Activated T-cell treated with anti-CD3 and anti-CD28 coated beads for 4 hours (primary cell): ENCODE data around the gene EML2.

ENCODE experiments used
- DNase-seq: peaks from one replicate; pipeline ENCODE4 v3.0.0-alpha.2; 2020

EML2 gene

DNA sequence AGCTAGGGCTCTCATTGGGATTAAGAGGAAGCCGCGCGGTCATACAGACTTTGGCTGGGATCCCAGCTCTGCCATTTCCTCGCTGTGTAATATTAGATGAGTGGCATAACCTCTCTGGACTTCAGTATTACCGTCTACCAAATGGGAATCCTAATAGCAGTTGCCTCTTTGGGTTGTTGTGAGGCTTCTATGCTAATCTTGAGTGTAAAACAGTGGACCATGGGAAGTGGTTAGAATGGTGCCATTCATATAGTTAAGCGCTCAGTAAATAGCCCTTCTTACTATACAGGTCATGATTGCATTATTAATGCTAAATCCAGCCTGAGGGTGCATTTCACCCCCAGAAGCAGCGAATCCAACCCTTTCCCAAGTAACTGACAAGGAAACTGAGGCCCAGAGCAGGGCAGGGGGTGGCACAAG is 54.0 kb downstream of the EML2 start:
- DNase-seq, result no peak

- peak; percentile 99 for DNase-seq
These were observed 54.7 kb downstream of the EML2 start, which contains the start of gene OPA3 for GRCh38 chr19:45584332-45585157. TSS of gene OPA3 (minus strand) at chr19:45584802. CDS start at chr19:45584764, 38 bp downstream.

GRCh38 chr19:45581576-45581975 is 57.6 kb downstream of the EML2 start:
- no peak for DNase-seq

DNA sequence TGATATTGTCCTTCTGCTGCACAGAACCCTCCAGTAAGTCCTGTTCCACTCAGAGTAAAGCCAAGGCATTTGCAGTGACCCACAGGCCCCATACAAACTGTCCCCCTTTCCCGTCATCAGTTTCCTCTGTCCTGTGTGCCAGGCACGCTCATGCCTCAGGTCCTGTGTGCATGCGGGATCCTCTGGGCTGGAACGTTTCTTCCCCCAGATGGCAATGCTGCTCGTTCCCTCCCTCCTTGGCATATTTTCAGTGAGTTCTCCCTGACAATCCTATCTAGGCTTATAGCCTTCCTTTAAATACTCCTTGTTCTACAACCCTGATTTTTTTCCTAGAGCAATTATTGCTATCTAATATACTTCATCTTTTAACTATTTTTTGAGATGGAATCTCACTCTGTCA is 60.3 kb downstream of the EML2 start:
- DNase-seq, result no peak

- no peak for DNase-seq
These were observed 61.9 kb downstream of the EML2 start for GRCh38 chr19:45577111-45577905.

DNA sequence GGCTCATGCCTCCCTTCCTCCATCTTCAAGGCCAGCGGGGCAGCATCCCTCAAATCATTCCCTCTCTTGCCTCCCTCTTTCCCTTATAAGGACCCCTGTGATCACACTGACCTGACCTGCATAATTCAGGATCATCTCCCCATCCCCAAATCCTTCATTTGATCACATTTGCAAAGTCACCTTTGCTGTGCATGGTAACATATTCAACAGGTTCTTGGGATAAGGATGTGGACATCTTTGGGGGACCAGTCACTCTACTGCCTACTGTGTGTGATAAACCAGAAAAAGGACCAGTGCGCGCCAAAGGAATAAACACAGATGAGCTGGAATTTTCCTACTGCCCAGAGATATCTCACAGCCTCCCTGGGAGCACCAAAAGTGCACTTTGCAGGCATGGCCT is 62.5 kb downstream of the EML2 start:
- no peak for DNase-seq

GRCh38 chr19:45575216-45575615 is 64.0 kb downstream of the EML2 start:
- DNase-seq, result no peak

DNA sequence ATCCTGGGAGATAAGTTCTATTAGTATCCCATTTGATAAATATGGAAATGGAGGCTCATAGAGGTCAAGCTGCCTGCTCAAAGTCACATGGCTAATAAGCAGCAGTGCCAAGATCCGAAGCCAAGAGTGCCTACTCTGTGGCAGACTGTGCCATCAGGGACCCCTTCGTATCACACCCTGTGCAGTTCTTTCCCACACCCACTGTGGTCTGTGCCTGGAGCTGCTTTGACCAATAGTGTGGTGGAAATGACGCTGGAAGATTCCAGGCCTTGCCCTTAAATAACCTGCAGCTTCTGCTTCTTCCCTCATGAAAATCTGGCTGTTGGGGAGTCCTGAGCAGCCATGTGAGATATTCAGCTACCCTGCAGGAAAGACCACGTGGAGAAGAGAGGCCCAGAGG is 64.7 kb downstream of the EML2 start:
- no peak for DNase-seq

DNA sequence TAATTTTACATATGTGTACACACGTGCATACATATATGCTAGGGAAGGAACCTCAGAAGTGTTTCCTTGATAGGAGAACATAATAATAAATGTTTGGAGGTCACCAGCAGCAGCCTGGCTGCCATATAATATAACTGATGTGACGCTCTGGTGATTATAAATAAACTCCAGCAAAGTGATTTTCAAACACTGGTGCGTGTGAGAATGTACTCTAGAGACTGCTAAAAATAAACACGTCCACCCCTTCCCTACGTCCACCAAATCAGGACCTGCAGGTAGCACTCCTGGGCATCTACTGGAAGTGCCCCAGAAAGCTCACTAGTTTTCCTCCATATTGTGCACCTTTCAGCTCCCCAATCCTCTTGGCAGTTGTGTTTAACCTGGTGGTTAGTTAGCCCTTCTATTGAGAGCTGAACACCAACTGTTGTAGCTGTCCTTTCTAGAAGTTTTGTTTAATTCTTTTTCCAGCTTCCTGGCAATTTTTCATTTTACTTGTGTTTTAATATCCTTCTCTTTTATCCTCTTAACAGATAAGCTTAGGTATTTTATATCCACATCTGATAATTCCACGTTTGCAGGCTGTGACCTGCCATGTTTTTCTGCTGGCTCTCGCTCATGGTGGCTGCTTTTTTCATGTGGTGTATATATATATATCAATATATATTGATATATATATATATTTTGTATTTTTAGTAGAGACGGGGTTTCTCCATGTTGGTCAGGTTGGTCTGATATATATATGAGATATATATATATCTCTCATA is 67.6 kb downstream of the EML2 start:
- DNase-seq, result no peak

DNA sequence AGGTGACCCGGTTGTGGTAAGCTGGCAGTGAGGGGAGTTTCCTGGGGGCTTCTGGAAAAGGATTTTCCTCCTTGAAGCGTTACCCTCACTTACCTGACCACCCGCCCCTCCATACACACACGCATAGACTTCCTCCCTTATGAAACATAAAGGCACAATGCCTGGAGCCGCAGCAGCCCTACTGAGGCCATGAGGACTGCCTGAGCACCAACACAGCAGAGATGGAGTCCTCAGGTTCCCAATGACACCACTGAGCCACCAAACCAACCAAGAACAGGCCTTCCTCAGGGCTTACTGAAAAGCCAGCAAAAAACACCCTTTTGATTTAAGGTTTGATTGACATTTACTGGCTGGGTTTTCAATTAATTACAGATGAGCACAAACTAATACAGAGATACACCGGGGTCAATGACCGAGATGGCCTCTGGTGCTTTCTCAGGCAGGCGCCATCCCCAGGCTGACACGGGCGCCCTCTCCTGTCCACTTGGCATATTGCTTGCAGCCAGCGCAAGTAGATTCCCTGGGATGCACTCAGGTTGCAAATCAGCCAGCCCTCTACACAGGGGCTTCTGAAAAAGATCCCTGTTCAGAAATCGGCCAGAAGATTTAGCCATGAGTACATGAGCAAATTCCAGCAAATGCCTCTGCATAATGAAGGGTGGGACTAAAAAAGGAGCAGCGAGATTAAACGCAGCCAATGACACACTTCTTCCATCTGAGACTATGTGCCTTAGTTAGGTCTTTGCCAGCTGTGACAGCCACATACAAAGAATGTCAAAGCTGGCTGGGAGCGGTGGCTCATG is 69.4 kb downstream of the EML2 start:
- DNase-seq, result peak; percentile 35

GRCh38 chr19:45568732-45569131 is 70.5 kb downstream of the EML2 start:
- no peak for DNase-seq

DNA sequence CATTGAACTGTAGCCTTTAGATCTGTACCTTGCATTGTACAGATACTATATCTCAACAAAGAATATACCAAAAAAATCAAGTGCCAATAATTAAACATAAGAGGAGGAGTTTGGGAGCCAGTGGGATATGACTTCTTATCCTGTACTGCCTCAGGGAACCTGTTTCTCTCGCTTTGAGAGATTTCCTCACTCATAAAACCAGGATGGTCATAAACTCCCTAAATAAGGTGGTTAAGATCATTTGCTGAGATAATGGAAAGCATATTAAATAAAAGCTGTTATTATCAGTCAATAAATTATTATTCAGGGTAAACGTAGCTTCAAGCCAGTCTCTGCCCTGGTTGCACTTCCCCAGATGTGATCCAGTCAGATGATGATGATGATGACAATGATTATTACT is 71.6 kb downstream of the EML2 start:
- DNase-seq, result no peak

GRCh38 chr19:45564131-45564780 is 74.9 kb downstream of the EML2 start:
- no peak for DNase-seq

- DNase-seq, result no peak
These were observed 78.5 kb downstream of the EML2 start for GRCh38 chr19:45560686-45561085.

DNA sequence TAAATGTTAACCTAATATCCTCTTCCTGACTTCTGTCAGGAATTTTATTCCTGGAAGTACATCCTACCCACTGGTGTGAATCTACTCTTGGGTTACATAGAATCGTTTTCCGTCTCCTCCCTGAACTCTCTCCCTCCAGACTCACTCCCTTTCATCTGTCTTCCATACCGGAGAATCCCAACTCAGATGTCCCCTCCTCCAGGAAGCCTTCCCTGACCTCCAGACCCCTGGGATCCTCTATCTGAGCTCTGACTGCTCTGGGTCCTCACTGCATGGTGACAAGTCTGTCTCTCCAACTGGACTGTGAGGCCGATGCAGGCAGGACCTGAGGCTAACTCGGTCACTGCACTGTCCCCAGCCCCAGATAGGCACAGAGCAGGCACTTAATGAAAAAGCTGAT is 79.2 kb downstream of the EML2 start:
- no peak for DNase-seq
